ENCODE results near the gene TSPAN8.
"Not testable (repeated sequence)": the region's sequence is repeated elsewhere in the genome, so short reads cannot be mapped to it uniquely, and the experiment has no call there.

The TSPAN8 gene

GRCh38 chr12:71152851-71153250 is 4.9 kb downstream of the TSPAN8 start:
- no peak for DNase-seq (ENCODE audit: low spot score in 2 of 2)
- Mint-ChIP-seq H3K27ac (no peak overlapping the region), H3K9me3 (peaks cover 11% of the 10 kb centered on the region), H3K4me3 (no peak overlapping the region), H3K36me3 (no peaks in the 10 kb centered on the region), H3K4me1 (no peaks in the 10 kb centered on the region)
- ATAC-seq = no peak

- not testable (repeated sequence) for H3K4me1 Mint-ChIP-seq; H3K9me3 Mint-ChIP-seq; H3K27ac Mint-ChIP-seq; ATAC-seq; DNase-seq (ENCODE audit: low spot score in 2 of 2); H3K36me3 Mint-ChIP-seq; H3K4me3 Mint-ChIP-seq
Observed at GRCh38 chr12:71150041-71150440, 7.8 kb downstream of the TSPAN8 start.

GRCh38 chr12:71144682-71145081 is 13.1 kb downstream of the TSPAN8 start:
- no peaks in the 10 kb centered on the region for H3K4me1 Mint-ChIP-seq
- ATAC-seq (no peak), DNase-seq (ENCODE audit: low spot score in 2 of 2) (no peak)
- no peak overlapping the region for H3K27ac Mint-ChIP-seq
- peaks cover 3% of the 10 kb centered on the region for H3K9me3 Mint-ChIP-seq
- H3K36me3 Mint-ChIP-seq = no peaks in the 10 kb centered on the region
- no peak overlapping the region for H3K4me3 Mint-ChIP-seq

- DNase-seq (ENCODE audit: low spot score in 2 of 2) = no peak
- no peak overlapping the region for H3K4me3 Mint-ChIP-seq
- H3K4me1 Mint-ChIP-seq = no peaks in the 10 kb centered on the region
- peaks cover 6% of the 10 kb centered on the region for H3K9me3 Mint-ChIP-seq
- no peak overlapping the region for H3K27ac Mint-ChIP-seq
- no peaks in the 10 kb centered on the region for H3K36me3 Mint-ChIP-seq
- ATAC-seq = no peak
Observed at GRCh38 chr12:71142956-71143355, 14.8 kb downstream of the TSPAN8 start.

GRCh38 chr12:71142016-71142415 is 15.8 kb downstream of the TSPAN8 start:
- H3K27ac Mint-ChIP-seq = no peak overlapping the region
- no peak for DNase-seq (ENCODE audit: low spot score in 2 of 2)
- no peak overlapping the region for H3K4me3 Mint-ChIP-seq
- ATAC-seq = no peak
- H3K9me3 Mint-ChIP-seq = peaks cover 6% of the 10 kb centered on the region
- H3K4me1 Mint-ChIP-seq = no peaks in the 10 kb centered on the region
- H3K36me3 Mint-ChIP-seq = no peaks in the 10 kb centered on the region

GRCh38 chr12:71141378-71141926 is 16.3 kb downstream of the TSPAN8 start:
- no peak for ATAC-seq
- H3K4me3 Mint-ChIP-seq = no peak overlapping the region
- no peaks in the 10 kb centered on the region for H3K4me1 Mint-ChIP-seq
- H3K36me3 Mint-ChIP-seq = no peaks in the 10 kb centered on the region
- H3K27ac Mint-ChIP-seq = no peak overlapping the region
- DNase-seq (ENCODE audit: low spot score in 2 of 2) = no peak
- H3K9me3 Mint-ChIP-seq = peaks cover 6% of the 10 kb centered on the region

GRCh38 chr12:71139153-71139735 is 18.6 kb downstream of the TSPAN8 start:
- Mint-ChIP-seq H3K4me1 (no peaks in the 10 kb centered on the region), H3K9me3 (peaks cover 10% of the 10 kb centered on the region), H3K27ac (no peak overlapping the region), H3K4me3 (no peak overlapping the region), H3K36me3 (no peaks in the 10 kb centered on the region)
- DNase-seq (ENCODE audit: low spot score in 2 of 2) (no peak), ATAC-seq (no peak)

GRCh38 chr12:71138011-71138410 is 19.8 kb downstream of the TSPAN8 start:
- no peak for DNase-seq (ENCODE audit: low spot score in 2 of 2)
- H3K4me1 Mint-ChIP-seq = no peaks in the 10 kb centered on the region
- ATAC-seq = no peak
- H3K9me3 Mint-ChIP-seq = peaks cover 15% of the 10 kb centered on the region
- no peak overlapping the region for H3K4me3 Mint-ChIP-seq
- no peaks in the 10 kb centered on the region for H3K36me3 Mint-ChIP-seq
- no peak overlapping the region for H3K27ac Mint-ChIP-seq

GRCh38 chr12:71135812-71136176 is 22.0 kb downstream of the TSPAN8 start:
- Mint-ChIP-seq H3K36me3 (no peaks in the 10 kb centered on the region), H3K4me1 (no peaks in the 10 kb centered on the region)
- no peak for DNase-seq (ENCODE audit: low spot score in 2 of 2)

GRCh38 chr12:71135077-71135811 is 22.6 kb downstream of the TSPAN8 start:
- H3K36me3 Mint-ChIP-seq = no peaks in the 10 kb centered on the region
- no peak overlapping the region for H3K4me3 Mint-ChIP-seq
- ATAC-seq (no peak), DNase-seq (ENCODE audit: low spot score in 2 of 2) (no peak)
- H3K27ac Mint-ChIP-seq = no peak overlapping the region
- H3K4me1 Mint-ChIP-seq = no peaks in the 10 kb centered on the region
- H3K9me3 Mint-ChIP-seq = peaks cover 15% of the 10 kb centered on the region

More at GRCh38 chr12:71135812-71136176, 22.0 kb downstream of the TSPAN8 start:
- Mint-ChIP-seq H3K9me3 (peaks cover 12% of the 10 kb centered on the region), H3K4me3 (no peak overlapping the region), H3K27ac (no peak overlapping the region)
- ATAC-seq = no peak

- Mint-ChIP-seq H3K9me3 (peaks cover 15% of the 10 kb centered on the region), H3K4me1 (no peaks in the 10 kb centered on the region), H3K27ac (no peak overlapping the region), H3K36me3 (no peaks in the 10 kb centered on the region), H3K4me3 (no peak overlapping the region)
- ATAC-seq = no peak
- DNase-seq (ENCODE audit: low spot score in 2 of 2) = no peak
Observed at GRCh38 chr12:71134405-71134804, 23.4 kb downstream of the TSPAN8 start.

GRCh38 chr12:71130521-71131069 is 27.2 kb downstream of the TSPAN8 start:
- ATAC-seq (no peak), DNase-seq (ENCODE audit: low spot score in 2 of 2) (no peak)
- H3K9me3 Mint-ChIP-seq = peaks cover 11% of the 10 kb centered on the region
- H3K4me1 Mint-ChIP-seq = no peaks in the 10 kb centered on the region
- H3K4me3 Mint-ChIP-seq = no peak overlapping the region
- no peak overlapping the region for H3K27ac Mint-ChIP-seq
- H3K36me3 Mint-ChIP-seq = no peaks in the 10 kb centered on the region

- no peak for DNase-seq (ENCODE audit: low spot score in 2 of 2)
- H3K4me1 Mint-ChIP-seq = no peaks in the 10 kb centered on the region
- no peaks in the 10 kb centered on the region for H3K36me3 Mint-ChIP-seq
- ATAC-seq = no peak
- no peak overlapping the region for H3K4me3 Mint-ChIP-seq
- peaks cover 8% of the 10 kb centered on the region for H3K9me3 Mint-ChIP-seq
- no peak overlapping the region for H3K27ac Mint-ChIP-seq
Observed at GRCh38 chr12:71129364-71129763, 28.4 kb downstream of the TSPAN8 start.

- Mint-ChIP-seq H3K4me1 (no peaks in the 10 kb centered on the region), H3K27ac (no peak overlapping the region), H3K4me3 (no peak overlapping the region), H3K9me3 (peaks cover 2% of the 10 kb centered on the region), H3K36me3 (no peaks in the 10 kb centered on the region)
- ATAC-seq (no peak), DNase-seq (ENCODE audit: low spot score in 2 of 2) (no peak)
Observed at GRCh38 chr12:71128191-71128788, 29.5 kb downstream of the TSPAN8 start.

GRCh38 chr12:71125949-71126348 is 31.9 kb downstream of the TSPAN8 start:
- H3K4me3 Mint-ChIP-seq = no peak overlapping the region
- no peaks in the 10 kb centered on the region for H3K4me1 Mint-ChIP-seq
- DNase-seq (ENCODE audit: low spot score in 2 of 2) = no peak
- no peak for ATAC-seq
- H3K36me3 Mint-ChIP-seq = no peaks in the 10 kb centered on the region
- peaks cover 2% of the 10 kb centered on the region for H3K9me3 Mint-ChIP-seq
- no peak overlapping the region for H3K27ac Mint-ChIP-seq

GRCh38 chr12:71125515-71125914 is 32.3 kb downstream of the TSPAN8 start:
- ATAC-seq (no peak), DNase-seq (ENCODE audit: low spot score in 2 of 2) (no peak)
- Mint-ChIP-seq H3K36me3 (no peaks in the 10 kb centered on the region), H3K9me3 (peaks cover under 1% of the 10 kb centered on the region), H3K4me1 (no peaks in the 10 kb centered on the region), H3K4me3 (no peak overlapping the region), H3K27ac (no peak overlapping the region)
